HG02943 (cell line): ENCODE results near the gene ABTB2.
"Not testable (repeated sequence)": the region's sequence is repeated elsewhere in the genome, so short reads cannot be mapped to it uniquely, and the experiment has no call there.

Experiments used
- ATAC-seq: cut with Tn5 transposase; IDR thresholded peaks from one replicate; pipeline ENCODE4 v1.9.1; 2021; ENCODE audit warnings: mild to moderate bottlenecking, low read depth, moderate library complexity; ENCODE audit not compliant: unreplicated experiment

Gene ABTB2

GRCh38 chr11:34357701-34358257 is at the start of gene ABTB2:
ABTB2 (minus strand) TSS chr11:34358010.
- peak; percentile 84 for ATAC-seq

- no peak for ATAC-seq
These were observed 49.5 kb upstream of the ABTB2 start for GRCh38 chr11:34407121-34407813.

GRCh38 chr11:34406413-34406812 is 48.6 kb upstream of the ABTB2 start:
- ATAC-seq, result no peak

GRCh38 chr11:34405079-34405858 is 47.5 kb upstream of the ABTB2 start:
- ATAC-seq, result no peak

DNA sequence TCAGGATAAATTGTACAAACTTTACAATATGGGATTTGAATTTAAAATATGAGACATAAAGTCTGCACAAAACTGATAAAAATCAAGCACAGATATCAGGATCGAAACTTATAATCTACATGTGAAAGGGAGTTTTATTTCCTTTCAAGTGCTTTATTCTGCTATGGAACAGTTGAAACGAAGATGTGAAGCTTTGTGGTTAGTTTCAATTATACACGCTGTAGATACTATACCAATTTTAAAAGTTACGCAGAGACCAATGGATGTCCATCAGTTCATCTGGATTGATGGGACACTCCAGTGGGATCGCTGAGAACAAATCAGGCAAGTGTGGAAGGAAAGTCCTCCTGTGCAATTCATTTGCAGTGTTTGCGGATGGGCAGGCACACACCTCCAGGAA is 46.5 kb upstream of the ABTB2 start:
- no peak for ATAC-seq

DNA sequence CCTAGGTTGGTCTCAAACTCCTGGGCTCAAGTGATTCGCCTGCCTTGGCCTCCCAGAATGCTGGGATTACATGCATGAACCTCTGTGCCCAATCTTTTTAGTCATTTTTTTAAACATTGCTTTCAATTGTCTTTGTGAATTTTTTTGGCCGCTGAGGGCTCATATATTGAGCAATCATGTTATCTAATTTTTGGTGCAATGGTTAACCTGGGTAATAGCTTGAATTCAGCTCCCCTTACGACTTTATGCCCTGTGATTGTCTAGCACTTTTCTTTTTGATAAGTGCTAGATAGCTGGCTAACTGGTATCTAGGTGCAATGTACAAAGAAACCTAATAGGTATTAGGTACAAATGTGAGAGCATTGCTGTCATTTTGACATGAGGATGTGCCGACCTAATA is 45.6 kb upstream of the ABTB2 start:
- no peak for ATAC-seq

DNA sequence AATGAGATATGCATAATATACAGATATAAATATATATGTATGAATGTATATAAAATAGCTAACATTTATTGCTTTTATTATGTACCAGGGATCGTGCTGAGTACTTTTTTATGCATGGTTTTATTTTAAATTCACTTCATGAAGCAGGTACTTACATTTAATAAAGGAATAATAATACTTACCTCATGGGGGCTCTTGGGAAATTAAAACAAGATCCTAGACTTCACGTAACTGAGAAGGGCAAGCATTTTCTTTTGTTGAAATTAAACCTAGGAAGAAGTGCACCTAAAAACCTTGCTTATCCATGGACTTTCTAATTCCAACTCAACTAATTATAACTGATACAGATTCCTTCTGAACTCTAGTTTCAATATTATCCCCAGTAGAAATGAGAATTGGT is 40.0 kb upstream of the ABTB2 start:
- no peak for ATAC-seq

GRCh38 chr11:34397120-34397519 is 39.3 kb upstream of the ABTB2 start:
- no peak for ATAC-seq

DNA sequence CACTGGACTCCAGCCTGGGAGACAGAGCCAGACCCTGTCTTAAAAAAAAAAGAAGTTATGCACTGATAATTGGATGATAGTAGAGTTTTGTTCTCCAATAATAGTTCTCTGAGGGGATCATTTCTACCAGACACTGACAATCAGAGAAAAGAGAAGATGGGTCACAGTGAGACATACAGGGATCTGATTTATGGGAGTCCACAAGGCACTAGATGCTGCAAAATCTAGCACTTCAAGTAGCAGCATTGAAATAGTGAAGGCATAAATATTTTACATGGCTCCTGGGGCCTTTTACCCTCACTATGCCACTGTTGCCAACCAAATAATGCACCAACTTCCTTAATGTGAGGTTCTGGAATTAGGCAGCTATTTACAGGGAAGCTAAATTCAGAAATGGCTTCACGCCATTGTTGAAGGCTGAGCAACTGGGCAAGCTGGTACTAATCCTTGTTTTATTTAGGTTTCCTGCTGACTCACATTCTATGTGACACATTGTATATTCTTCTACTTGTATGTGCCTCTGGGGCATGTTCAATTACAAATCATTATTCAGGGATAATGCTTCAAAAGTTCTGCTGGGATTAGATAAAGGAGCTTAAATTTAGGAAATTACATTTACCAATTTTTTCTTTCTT is 38.2 kb upstream of the ABTB2 start:
- ATAC-seq, result no peak

DNA sequence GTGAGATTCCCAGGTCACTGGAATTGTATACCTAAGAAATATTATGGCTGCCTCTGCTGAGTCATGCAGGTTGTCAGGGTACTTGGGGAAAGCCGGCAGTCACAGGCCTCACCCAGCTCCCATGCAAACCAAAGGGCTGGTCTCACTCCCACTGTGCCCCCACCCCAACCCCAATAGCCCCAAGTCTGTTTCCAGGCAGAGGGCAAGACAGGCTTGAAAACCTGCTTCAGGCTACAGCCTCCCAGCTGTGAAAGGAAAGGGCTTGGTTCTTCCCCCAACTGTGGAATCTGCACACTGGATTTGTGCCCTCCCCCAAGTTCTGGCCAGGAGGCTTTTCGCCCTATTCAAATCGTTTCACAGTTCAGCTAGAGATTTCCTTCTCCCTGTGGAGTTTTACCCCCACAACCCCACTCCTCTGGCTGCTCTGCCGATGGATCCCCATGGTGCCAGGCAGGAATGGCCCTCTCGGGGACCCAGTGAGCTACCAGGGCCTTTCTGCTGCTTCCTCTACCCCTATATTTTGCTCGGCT is 37.0 kb upstream of the ABTB2 start:
- ATAC-seq, result no peak

- no peak for ATAC-seq
These were observed 29.8 kb upstream of the ABTB2 start for GRCh38 chr11:34387653-34388052.

- ATAC-seq, result not testable (repeated sequence)
These were observed 28.5 kb upstream of the ABTB2 start for GRCh38 chr11:34386356-34386755.

DNA sequence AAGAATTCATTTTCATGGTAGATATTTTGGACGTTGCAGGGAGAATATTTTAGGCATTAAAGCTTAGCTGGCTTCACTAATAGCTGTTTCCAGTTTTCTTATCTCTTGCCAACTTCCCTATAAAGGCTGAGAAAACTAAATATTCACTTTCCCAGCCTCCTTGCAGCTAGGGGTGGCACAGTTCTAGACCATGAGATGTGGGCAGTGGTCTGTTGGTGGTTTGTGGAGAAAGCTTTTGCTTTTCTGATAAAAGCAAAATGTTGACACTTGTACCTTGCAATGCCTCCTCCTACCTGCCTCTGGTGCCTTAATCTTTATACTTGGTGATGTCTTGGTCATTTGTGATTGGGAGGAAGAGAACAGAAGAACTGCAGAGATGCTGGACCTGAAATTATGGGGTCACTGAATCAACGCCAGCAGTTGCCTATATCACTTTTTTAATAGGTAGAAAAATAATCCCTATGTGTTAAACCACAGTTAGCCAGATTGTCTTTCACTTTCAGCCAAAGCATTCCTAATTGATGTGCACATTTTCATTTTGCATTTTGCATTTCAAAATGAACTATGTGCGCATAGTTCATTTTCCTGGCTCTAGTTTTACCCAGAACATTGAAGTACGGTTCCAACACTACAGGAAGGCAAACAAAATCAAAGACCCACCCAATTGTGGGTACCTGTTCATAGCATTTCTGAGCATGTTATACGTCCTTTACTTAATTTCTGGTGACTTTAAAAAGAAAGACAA is 24.9 kb upstream of the ABTB2 start:
- no peak for ATAC-seq

DNA sequence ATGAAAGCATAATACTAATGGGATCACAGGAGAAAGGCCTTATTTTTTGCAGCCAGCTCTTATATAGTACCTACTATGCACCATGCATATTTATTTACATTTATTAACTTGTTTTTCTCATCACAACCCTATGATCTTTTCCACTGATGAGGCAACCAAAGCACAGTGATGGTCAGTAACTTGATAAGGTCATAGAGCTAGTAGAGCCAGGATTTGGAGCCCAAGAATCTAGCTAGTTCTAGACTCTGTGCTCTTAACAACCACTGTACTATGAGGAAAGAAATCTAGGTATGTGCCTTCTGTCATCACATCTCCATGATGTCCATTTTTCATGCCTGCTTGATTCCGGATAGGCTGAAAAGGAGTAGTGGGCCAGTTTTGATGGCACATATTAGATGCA is 24.0 kb upstream of the ABTB2 start:
- no peak for ATAC-seq

DNA sequence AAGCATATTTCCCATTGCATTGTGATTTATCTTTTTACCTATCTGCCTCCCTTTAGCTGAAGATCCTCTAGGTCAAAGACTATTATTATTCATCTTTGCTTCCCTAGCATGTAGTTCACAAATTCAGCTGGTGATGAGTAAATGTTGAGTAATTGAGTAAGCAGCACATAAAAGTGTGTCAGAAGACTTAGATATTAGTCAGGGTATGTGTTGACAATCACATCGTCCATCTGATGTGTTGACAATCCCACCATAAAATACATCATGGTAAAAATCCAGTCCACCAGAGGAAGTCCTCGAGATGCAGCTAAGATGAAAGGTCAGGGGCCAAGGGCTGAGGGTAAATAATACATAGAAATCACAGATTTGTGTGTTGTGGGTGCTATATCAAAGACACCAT is 22.9 kb upstream of the ABTB2 start:
- ATAC-seq, result no peak

DNA sequence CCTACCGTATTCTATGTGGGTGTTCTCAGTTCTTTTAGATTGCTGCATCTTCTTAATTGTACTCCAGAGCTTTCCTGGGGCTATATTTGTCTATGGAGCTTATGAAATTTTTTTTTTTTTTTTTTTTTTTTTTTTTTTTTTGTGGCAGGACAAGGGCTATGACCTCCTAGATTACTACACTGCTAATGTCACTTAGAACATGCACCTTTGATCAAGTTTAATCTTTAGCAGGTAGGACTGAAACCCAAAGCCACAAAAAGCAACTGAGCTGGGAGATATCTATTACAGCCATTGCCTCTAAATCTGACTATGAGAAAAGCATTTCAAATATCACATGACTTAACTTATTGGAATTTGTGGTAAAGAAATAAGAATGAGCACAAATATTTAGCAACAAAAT is 21.7 kb upstream of the ABTB2 start:
- ATAC-seq, result no peak

DNA sequence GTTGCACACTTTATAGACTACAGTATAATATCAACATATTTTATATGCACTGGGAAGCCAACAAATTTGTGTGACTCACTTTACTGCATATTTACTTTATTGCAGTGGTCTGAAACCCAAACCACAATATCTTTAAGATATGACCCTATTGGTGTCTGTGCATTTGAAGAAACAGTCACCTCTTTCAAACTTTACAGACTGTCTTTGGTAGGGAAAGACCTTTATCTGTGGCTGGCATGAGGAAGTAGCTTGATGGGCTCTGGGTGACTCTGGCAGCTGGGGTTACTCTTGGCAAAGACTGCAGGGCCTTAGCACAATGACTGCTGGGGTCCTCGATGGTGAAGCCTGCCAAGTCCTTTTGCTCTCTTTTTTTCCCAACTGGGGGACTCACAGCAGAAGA is 21.3 kb upstream of the ABTB2 start:
- no peak for ATAC-seq

- ATAC-seq, result no peak
These were observed 15.9 kb upstream of the ABTB2 start for GRCh38 chr11:34373727-34374126.

GRCh38 chr11:34366522-34366921 is 8.7 kb upstream of the ABTB2 start:
- no peak for ATAC-seq

GRCh38 chr11:34364102-34364501 is 6.3 kb upstream of the ABTB2 start:
- no peak for ATAC-seq
